GM21528 (cell line): ENCODE measurements around the gene POMT1.
"Not testable (repeated sequence)": the region's sequence is repeated elsewhere in the genome, so short reads cannot be mapped to it uniquely, and the experiment has no call there.

Experiments used
- ATAC-seq: cut with Tn5 transposase; IDR thresholded peaks from one replicate; pipeline ENCODE4 v1.9.1; 2021; ENCODE audit warnings: mild to moderate bottlenecking, moderate library complexity; ENCODE audit not compliant: unreplicated experiment, low FRiP score

Gene POMT1

GRCh38 chr9:131494296-131494870 is 8.3 kb upstream of the POMT1 start:
- no peak for ATAC-seq

GRCh38 chr9:131495785-131496184 is 6.9 kb upstream of the POMT1 start:
- ATAC-seq: no peak

- no peak for ATAC-seq
These were observed 5.8 kb upstream of the POMT1 start for GRCh38 chr9:131496844-131497405.

DNA sequence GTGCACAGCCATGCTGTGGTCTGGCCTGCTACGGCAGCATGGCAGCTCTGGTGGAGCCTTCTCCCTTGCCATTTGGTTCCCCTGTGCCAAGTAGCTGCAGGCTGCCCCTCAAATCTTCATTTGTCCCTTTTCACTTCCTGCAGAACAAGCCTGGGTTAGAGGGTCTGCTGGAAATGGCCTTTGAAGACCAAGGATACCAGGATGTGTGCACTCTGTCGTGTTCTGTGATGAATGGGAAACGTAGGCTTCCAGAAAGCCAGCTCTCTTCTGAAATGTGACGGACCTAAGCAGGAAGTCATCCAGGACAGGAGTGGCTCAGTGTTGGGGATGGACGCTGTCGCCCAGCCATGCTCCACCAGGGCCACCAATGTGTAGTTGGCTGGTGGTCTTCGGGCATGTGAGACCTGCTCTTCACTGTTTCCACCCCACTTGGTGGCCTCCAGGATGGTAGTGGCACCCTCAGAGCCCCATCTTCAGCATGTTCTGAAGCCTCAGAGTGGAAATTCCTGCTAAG is 3.4 kb upstream of the POMT1 start:
- no peak for ATAC-seq

DNA sequence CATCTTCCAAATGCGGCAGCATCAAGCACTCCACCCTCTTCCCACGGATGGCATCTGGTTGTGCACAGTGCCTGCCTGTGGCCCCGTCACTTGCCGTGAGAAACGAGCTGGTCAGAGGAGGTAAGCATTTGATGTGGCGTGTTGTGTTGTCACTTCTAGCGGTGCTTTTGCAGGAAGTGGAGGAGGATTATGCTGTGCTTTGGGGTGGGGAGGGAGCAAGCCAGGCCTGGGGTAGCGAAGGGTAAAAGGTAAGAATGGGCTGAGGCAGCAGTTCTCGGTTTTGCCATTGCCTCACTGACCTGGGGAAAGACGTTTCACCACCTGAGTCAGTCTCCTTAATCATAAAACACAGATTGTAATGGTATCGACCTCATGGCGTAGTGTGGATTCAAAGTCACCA is 2.3 kb upstream of the POMT1 start:
- no peak for ATAC-seq

- no peak for ATAC-seq
These were observed 1.7 kb upstream of the POMT1 start for GRCh38 chr9:131500939-131501541.

GRCh38 chr9:131503626-131504465 is 1.1 kb downstream of the POMT1 start:
- ATAC-seq: no peak

- ATAC-seq: no peak
These were observed 2.3 kb downstream of the POMT1 start for GRCh38 chr9:131505012-131505411.

GRCh38 chr9:131511416-131511815 is 8.7 kb downstream of the POMT1 start:
- ATAC-seq: no peak

GRCh38 chr9:131511880-131512279 is 9.2 kb downstream of the POMT1 start:
- no peak for ATAC-seq

DNA sequence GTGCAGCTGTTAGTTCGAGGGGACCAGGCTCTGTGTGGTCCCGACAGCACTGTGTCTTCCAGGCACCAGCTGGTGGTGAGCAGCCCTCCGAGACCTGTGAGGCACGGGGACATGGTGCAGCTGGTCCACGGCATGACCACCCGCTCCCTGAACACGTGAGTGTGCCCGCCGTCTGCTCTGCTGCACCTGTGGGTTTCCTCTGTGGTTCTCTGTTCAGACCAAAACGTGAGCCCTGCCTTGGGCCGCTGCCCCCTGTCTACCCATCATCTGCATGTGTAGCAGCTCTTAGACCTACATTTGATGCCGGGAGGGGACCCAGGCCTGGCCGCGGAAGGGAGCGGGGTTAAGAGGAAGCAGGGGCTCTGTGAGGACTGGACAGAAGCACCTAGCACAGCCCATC is 10.5 kb downstream of the POMT1 start:
- ATAC-seq: no peak

GRCh38 chr9:131515559-131516031 is 12.9 kb downstream of the POMT1 start:
- not testable (repeated sequence) for ATAC-seq

DNA sequence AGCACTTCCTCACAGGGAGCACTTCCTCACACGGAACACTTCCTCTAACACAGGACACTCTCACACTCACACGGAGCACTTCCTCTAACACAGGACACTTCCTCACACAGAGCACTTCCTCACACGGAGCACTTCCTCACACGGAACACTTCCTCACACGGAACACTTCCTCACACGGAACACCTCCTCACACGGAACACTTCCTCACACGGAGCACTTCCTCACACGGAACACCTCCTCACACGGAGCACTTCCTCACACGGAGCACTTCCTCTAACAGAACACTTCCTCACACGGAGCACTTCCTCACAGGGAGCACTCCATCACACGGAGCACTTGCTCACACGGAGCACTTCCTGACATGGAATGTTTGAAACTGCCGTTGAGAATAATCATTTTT is 13.4 kb downstream of the POMT1 start:
- ATAC-seq: no peak

DNA sequence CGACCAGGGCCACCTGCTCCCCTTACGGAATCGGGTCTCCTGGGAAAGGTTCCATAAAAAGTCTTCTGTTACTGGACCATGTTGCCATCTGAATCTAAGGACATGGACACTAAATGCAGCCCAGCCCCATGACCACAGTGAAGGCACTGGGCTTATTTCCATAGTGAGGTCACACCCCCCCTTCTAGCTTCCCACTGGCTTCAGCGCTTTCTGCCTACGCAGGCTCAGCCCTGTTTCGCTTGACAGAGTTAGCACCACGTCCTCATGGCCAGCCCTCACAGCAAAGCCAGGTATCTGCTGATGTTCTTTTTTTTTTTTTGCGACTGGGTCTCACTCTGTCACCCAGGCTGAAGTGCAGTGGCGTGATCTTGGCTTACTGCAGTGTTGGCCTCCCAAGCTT is 14.2 kb downstream of the POMT1 start:
- no peak for ATAC-seq

- ATAC-seq: no peak
These were observed 15.1 kb downstream of the POMT1 start for GRCh38 chr9:131517761-131518190.

DNA sequence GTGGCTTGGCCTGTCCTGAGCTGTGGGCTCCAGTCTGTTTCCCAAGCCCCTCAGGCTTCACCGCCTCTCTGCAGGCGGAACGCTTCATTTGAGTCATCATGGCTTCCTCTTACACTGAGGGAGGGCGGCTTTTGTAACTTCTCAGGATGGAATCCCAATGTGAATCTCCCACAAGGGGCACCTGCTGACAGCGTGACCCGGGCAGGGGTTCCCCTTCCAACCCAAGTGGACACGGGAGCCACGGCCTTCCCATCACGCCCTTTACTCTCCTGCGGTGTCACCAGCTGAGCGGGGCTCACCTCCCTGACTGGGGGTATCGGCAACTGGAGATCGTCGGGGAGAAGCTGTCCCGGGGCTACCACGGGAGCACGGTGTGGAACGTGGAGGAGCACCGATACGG is 15.8 kb downstream of the POMT1 start:
- ATAC-seq: no peak

DNA sequence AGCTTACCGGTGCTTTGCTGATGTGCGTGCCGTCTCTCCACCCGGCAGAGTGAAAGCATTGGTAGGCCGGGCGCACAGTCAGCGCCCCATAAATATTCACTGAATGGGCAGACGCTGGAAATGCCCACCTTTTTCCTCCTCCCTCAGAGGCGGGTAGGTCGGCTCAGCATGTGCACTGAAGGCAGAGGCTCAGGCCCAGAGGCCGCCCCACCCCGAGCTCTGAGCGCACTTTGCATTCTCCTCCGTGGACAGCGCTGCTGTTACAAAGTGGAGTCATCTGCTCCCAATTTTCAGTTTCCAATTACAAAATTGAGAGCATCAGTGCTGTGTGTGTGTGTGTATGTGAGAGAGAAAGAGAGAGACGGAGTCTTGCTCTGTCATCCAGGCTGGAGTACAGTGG is 17.8 kb downstream of the POMT1 start:
- no peak for ATAC-seq

DNA sequence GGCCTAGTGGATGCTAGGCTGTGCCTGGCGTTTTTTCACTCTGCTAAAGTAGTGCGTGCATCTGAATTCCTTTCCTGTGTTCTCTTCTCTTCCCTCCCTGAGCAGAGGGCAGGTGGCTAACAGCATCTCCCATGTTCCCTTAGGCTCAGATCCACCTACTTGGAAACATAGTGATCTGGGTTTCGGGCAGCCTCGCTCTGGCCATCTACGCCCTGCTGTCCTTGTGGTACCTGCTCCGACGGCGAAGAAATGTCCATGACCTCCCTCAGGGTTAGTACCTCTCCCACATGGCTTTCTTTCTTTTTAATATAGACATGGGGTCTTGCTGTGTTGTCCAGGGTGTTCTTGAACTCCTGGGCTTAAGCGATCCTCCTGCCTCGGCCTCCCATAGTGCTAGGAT is 18.5 kb downstream of the POMT1 start:
- no peak for ATAC-seq

DNA sequence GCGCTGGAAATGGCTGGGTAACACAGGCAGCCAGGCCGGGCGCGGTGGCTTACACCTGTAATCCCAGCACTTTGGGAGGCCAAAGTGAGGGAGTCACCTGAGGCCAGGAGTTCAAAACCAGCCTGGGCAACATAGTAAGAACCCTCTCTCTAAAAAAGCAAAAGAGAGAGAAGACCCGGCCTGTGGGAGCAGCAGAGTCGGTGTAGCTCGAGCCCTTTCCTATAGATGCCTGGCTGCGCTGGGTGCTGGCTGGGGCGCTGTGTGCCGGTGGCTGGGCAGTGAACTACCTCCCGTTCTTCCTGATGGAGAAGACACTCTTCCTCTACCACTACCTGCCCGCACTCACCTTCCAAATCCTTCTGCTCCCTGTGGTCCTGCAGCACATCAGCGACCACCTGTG is 19.1 kb downstream of the POMT1 start:
- ATAC-seq: no peak

- no peak for ATAC-seq
These were observed 19.8 kb downstream of the POMT1 start for GRCh38 chr9:131522257-131523085.
